Right forelimb (tissue), 1 donor: ENCODE data around the gene LRRC2.
A peak's percentile ranks its signal among the peaks of the same experiment; 100 is the strongest.
"Not testable (repeated sequence)": the region's sequence is repeated elsewhere in the genome, so short reads cannot be mapped to it uniquely, and the experiment has no call there.

Experiments used
- DNase-seq: peaks from one replicate; pipeline ENCODE4 v3.0.0-alpha.2; 2018

LRRC2 gene

DNA sequence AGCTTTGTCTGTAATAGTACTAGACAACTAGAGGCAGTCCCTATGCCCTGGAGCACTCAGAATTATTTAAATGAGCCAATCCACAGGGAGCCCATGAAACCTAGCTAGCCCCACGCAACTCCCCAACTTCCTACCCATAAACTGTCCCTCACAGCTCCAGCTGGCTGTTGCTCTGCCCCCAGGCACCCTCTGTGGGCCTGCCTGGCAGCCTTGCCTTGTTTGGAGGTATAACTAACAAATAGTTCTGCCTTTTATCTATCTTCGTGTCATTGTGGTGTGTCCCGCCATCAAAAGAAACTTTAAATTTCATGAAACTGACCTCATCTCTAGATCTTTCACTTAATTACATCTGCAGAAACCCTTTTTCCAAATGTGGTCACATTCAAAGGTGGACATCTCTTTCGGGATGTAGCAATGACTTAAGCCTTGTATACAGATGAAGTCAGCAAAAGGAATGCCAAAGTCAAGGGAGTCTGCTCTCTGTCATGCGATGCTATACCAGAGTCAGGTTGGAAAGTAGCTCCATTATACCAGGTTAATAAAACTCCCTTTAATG lies 70.1 kb downstream of the LRRC2 start:
- no peak for DNase-seq

DNA sequence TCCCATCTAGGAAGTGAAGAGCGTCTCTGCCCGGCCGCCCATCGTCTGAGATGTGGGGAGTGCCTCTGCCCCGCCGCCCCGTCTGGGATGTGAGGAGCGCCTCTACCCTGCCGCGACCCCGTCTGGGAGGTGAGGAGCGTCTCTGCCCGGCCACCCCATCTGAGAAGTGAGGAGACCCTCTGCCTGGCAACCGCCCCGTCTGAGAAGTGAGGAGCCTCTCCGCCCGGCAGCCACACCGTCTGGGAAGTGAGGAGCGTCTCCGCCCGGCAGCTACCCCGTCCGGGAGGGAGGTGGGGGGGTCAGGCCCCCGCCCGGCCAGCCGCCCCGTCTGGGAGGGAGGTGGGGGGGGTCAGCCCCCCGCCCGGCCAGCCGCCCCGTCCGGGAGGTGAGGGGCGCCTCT lies 71.6 kb downstream of the LRRC2 start:
- not testable (repeated sequence) for DNase-seq

DNA sequence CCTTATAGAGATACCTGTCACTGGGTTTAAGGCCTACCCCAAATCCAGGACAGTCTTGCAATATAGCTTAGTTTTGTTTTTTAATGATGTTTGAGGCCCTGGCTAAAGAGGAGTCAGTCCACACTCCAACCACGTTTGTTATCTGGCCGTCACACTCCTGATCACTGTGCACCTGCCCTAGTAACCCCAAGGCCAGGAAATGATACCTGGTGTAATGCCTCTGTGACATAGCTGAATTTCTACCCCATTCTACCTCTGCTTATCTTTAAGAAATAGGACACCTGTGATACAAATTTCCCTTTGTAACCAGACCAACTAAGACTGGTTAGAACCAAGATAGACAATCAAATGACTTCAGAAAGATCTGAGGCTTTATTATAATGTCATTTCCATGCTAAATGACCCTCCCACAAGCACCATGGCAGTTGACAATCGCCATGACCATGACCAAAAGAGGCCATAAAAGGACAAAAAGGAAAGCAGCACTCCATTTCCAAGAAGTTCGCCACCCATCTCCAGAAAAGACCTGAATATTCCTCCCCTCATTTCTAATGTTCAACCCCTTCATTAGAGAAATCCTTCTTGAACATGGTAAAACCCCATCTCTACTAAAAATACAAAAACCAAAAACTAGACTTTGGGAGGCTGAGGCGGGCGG lies 73.1 kb downstream of the LRRC2 start:
- no peak for DNase-seq

DNA sequence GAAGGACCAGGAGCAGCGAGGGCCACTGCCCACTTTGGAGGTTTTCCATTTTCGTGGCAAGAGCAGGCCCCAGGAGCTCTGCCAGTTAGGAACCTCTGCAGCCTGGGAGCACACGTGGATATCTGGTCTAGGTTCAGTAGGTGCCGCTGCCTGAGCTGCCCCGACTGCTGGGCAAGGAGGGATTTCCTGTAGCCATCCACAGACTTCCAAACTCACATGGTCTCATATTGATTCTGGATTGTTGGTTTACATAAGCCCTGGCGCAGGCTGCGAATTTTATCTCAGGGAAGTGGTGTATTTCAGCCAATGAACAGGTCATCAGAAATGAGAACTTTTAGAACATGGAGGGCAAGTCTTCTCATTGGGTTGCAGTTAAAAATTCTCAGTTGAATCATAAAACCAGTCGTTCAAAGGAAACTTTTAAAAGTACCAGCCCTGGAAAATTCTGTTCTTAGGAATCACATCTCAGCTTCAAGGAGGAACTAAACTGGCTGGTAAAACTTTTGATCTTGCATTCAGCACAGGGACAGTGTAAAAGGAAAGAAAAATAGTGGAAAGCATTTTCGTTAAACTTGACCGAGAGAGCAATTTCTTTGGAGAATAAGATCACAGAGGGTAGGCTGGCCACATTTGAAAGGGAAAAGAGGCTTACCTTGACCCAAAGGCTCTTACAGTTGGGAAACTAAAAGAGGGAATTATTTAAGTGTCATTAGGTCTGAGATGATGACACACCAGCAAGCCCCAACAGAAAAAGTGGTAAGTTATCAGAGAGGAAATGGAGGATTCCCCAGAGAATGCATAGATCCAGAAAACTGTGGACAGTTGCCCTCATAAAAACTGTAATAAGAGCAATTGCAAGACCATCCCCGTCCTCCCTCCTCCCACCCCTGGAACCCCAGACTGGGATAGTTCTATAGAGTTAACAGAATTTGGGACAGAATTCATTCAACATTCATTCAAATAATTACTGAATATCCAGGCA lies 74.7 kb downstream of the LRRC2 start:
- no peak for DNase-seq

DNA sequence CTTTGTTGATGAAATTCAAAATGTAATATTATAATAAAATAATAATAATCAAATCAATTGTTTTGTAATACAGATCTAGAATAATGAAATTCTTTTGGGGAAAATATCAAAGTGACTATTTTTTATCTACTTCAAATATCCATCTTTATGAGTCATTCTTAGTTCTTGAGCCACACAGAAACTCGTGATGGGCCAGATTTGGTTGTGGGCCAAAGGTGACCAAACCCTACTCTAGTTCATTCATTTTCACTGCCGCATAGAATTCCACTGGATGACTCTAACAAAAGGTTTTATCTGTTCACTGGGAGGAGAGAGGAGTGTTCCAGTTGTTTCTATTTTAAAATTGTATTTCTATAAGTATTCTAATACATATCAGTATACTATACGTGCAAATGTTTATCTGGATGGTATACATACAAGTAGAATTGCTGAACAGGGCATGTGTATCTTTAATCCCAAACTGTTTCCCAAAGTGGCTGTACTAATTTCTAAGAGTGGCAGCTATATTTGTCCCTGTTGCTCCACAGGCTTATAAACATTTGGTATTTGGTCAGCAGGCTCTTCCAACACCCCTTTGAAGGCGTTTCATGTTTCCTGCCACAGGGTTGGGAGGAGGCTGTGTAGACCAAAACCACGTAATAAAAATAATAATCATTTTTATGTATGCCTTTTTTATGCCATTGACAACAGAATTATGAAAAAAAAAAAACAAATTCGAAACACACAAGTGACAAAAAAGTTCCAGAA lies 75.6 kb downstream of the LRRC2 start:
- DNase-seq: no peak

DNA sequence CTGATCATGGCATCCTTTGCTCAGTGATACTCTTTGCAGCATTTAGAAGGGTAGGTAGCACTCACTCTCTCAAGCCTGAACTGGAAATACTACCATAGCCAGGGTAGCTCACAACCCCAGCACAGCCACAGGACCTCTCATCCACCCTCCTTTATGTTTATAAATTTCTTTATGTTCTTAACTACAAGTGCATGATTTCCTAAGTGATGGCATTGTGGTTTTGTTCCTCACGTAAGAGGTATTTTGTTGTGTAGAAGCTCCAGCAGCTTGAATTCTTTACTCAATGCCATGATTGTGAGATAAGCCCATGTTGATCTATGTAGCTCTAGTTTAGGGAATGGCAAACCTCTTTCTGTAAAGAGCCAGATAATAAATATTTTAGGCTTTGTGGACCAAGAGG lies 76.2 kb downstream of the LRRC2 start:
- no peak for DNase-seq

DNA sequence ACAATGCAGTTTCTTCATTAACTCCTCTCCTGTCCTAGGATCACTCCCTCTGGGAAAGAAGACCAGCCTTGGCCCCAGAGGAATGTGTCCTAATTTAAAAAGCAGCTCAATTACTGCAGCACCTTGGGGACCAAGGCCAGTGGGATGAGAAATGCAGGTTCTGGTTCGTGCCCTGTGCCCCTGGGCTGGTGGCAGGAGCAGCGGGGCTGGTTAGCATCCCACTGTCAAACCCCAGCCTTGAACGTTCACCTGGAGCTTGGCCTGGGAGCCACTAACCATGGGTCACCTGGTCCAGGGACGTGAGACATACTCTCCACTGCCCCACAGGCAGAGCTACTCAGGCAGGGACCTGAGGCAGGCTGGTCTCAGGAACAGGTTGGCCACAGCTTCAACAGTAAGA lies 76.7 kb downstream of the LRRC2 start:
- DNase-seq: no peak

DNA sequence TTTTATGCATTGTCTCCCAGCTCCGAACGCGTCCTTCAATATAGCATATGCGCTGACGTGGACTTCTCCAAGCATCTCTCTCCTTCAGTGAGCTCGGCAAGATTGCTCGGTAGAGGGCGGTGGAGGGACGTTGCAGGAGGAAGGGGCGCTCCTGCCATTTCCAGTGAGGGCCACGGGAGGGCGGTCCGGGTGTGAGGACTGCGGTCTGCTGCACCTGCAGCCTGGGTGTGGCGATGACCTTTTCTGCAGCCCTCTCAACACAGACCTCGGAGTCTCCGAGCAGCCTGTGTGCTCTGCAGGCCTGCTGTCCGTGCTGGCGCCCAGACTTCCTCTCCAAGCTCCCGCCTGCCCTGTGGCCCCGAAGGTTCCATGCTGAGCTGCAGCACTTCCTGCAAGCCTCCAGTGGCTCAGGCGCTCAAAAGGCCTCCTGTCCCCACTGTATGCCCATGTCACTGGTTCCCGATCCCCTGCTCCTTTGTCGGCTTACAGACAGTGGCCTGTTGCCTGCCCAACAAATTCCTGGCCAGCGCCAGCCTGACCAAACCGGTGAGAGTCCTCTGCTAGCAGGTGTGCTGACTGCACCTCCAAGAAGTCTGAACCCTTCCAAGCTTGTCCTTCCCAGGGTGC lies 77.3 kb downstream of the LRRC2 start:
- DNase-seq: peak; percentile 93

DNA sequence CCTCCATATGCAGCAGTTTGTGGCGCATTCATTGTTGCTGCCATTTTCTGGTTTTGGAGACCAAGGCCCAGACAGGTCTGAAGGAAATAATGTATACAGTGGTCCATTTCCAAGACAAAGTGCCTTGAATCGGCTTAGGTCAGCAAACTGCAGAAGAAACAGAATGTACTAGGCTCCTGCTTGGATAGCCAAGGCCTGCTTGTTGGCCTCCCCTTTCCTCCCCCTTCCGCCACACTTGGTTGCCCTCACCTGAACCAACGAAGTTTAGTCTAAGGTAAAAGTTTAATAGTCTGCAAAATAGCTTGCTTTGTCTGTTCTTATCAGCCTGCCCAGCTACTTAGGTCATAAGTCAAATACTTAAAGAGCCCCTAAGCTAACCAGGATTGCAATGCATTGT lies 80.3 kb downstream of the LRRC2 start:
- no peak for DNase-seq

DNA sequence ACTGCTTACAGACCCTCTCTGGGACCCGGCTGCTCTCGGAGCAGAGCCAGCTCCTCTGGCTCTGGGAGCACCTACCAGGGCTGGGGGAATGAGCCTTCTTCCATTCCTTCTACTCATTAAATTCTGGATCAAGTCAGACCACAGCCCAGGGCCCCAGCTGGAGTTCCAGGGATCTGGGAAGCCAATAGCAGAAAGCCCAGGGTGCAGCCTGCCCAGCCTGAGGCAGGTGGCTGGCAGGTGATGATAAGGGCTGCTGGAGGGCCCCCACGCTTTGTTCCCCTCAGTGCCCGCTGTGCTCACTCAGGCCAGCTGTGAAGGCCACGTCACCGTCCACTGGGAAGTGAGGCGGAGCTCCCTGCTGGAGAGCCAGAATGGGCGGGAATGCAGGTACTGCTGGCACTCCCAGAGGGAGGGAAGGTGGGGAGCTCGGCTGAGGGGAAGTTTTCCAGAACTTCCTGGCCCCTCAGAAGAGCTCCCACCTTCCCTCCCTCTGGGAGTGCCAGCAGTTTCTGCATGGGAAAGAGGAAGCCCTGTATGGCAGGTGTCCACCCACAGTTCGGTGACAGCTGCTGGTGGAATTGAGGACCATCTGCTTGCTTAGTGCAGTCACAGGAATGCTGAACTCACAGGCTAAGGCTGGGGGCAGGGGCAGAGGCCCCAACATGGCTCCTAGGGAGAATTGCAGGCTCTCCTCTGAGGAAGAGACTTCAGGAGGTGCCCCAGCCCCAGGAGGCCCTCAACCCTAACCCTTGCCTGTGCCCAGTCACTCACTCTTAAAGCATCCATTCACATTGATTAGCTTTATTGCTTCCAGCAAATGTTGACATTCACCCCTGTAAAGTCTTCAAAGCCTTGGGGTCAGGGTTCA lies 81.0 kb downstream of the LRRC2 start:
- DNase-seq: peak; percentile 62

DNA sequence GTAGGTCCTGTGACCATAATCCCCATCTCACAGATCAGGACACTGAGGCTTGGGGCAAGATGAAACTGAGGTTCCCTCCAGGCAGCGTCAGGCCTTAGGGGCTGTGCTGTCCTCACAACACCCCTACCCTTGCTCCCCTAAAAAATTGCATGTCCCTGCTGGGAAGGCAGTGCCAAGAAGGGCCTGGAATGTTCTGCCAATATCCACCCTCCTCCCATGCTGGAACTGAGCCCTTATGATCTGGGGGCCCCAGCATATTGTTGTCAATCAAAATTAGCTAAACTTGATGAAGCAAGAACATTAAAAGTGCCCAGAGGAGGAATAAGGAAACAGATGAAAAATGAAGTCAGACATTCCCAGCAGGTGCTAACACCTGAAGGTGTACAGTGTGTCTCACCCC lies 81.7 kb downstream of the LRRC2 start:
- no peak for DNase-seq

DNA sequence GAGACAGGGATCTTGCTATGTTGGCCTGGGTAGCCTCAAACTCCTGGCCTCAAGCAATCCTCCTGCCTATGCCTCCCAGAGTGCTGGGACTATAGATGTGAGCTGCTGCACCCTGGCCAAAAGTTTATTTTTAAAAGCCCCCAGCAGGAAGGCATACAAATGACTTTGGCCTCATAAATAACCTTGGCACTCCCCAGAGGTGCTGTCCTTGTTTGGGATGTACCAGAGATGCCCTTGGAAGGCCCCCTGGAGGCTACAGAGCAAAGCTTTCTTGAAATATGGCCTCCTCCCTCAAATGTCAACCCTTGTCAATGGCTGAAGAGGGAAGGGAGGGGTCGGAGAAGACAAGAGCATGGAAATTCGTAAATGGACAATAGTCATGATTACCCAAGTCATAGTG lies 82.3 kb downstream of the LRRC2 start:
- no peak for DNase-seq

DNA sequence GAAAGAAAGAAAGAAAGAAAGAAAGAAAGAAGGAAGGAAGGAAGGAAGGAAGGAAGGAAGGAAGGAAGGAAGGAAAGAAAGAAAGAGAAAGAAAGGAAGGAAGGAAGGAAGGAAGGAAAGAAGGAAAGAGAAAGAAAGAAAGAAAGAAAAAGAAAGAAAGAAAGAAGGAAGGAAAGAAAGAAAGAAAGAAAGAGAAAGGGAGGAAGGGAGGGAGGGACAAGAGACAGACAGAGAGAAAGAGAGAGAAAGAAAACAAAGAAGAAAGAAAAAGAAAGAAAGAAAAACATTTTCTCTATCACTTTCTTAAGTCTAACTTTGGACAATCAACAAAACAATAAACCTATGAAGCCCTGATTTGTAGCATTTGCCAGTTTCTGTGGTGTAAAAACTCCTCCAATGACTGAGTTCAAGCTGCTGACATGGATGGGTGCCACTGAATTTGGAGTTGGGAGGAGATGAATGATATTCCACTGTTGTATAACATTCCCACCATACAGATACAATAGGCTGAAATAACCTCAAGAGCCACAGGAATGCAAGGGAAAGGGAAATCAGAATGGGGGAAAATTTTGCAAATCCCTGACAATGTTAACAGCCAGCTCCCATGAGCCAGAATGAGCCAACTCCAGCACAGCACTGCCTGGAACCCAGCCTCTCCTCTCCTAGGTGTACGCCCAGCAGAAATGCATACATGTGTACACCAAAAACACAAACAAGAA lies 83.3 kb downstream of the LRRC2 start:
- no peak for DNase-seq

DNA sequence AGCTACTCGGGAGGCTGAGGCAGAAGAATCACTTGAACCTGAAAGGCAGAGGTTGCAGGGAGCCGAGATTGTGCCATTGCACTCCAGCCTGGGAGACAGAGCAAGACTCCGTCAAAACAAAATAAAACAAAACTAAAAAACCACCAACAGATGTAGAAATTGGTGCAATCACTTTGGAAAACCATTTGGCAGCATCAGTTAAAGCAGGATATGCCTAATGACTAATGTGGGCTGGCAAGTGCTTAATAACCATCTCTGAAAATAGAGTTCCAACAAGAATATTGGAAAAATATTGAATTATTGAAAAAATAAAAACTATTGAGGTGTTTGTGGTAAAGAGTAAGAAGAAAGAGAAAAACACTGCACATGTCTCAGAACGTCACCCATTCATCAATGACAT lies 84.5 kb downstream of the LRRC2 start:
- no peak for DNase-seq

DNA sequence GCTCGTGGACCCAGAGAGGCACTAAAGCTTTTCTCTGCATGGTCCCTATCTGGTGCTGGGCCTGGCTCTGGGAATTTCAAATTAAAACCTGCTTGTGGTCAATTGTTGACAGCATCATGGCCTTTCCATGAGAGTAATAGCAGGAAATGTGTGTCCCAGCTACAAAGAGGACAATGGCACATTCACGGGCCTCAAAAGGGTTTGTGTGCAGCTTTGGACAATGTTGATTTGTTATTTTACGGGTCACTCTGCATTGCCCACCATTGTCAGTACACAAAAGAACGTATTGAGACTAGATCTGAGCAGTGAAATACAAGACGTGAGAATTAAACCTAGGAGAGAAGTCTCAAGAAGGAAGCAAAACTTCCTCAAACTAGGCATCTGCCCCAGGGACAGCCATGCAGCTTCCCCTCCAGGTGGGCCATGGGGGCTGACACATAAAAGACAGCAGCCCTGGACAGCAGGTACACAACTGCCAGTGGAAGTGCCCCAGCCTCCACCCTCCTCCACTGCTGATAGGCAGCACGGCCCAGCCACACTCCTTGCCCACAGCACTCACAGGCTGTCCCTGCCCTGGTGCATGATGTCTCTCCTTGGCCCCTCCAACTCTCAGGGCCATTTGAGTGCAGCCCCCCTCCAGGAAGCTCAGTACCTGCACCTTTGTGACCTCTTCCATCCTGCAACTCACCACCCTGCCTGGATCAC lies 85.5 kb downstream of the LRRC2 start:
- no peak for DNase-seq

DNA sequence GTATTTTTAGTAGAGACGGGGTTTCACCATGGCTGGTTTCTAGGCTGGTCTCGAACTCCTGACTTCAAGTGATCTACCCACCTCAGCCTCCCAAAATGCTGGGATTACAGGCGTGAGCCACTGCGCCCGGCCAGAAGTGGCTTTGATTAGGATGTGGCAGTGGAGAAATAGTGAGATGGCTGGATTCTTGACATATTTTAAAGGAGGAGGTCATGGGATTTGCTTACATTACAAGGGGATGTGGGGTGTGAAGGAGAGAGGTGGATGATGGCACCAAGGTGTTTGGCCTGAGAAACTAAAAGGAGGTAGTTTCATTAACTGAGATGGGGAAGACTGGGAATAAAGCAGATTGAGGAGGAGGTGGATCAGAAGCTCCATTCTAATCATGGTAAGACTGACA lies 86.4 kb downstream of the LRRC2 start:
- DNase-seq: no peak

DNA sequence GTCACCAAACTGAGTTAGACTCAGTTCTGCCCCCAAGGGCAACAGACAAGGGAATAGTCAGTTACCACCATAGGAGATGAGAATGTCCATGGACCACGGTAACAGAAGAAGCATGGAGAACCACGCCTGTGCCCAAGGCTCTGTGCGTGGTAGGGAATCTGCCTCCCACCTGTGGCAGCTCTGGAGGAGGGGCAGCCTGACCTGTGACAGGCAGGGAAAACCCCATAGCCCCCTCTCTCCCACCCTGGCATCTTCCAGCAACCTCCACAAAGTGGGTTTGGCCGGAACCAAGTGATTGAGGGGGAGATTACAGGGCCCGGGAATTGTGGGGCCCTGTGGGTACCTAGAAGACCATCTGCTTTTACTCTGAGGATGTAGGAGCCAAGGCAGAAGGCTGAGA lies 87.1 kb downstream of the LRRC2 start:
- no peak for DNase-seq

DNA sequence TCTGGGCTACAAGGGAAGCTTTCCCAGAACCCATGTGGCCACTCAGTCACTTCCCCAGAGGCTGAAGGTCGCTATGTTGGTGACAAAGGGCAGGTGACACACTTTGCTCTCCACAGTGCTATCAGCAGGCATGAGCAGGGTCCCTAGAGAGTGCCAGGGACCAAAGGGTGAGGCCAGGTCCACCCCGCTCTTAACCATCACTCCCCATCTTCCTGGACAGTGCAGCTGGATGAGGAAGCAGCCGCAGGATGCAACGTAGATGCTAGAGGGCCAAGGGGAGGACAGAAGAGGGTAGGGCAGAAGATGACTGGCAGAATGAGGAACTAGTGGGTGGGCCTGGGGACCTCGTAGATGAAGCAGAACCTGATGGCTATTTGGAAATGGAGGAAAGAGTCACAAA lies 87.8 kb downstream of the LRRC2 start:
- no peak for DNase-seq

DNA sequence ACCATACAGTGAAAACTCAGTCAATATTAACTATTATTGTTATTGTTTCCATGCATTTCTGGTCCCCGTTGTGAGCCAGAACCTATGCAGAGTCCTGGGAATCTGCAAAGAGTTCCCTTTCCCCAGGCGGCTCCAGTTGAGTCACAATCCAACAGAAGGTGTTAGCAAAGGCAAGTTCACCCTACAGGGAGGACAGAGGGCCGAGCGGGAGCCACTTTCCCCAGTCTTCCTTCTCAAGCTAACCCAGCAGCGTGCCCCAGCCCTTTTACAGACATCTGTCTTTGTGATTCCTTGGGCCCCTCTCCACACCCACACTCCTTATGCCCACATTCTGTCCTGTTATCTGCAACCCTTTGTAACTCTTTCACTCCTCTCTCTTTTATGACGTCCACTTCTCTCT lies 88.3 kb downstream of the LRRC2 start:
- no peak for DNase-seq

DNA sequence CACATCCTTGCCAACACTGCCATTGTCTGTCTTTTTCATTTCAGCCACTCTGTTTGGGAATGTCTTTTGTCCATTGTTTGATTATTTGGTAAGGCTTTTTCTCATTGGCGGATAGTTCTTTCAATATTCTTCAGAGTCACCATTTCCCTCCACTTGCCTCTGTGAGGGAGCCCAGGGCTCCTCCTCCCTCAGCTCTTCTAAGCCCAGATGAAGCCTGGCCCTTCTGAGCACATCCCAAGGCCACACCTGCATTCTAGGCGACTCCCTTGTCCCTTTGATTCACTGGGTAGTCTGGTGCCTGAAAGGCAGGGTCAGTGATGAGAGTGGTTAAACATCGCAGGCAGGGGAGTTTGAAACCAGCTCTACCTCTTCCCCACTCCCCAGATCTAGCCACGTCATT lies 89.0 kb downstream of the LRRC2 start:
- no peak for DNase-seq
